ENCODE results near the gene SORCS2. TPM values are rescaled to one million over a fixed set of nuclear protein-coding genes. Genes with fewer than 3 reads are reported as not detected.
A peak's percentile ranks its signal among the peaks of the same experiment; 100 is the strongest.

SORCS2 gene
- total and polyA plus RNA-seq, 4 donors = 2.2 to 7.7 (median 2.5) TPM

DNA sequence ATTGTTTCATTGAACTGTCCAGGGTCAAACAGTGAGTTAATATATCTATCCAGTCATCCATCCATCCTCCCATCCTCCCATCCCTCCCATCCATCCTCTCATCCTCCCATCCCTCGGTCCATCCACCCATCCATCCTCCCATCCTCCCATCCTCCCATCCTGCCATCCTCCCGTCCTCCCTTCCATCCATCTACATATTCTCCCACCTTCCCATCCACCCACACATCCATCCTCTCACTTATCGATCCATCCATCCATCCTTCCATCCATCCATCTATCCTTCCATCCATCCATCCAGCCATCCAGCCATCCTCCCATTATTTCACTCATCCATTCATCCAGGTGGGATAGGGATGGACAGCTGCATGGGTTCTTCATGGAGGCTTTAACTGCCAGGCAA is 277.8 kb downstream of the SORCS2 start:
- 84 to 91% methylated on average over 3 of the region's 3 CpGs for WGBS, 2 donors
- no peaks in the 10 kb centered on the region for H3K4me1 ChIP-seq (ENCODE audit: control insufficient read depth in 5 of 5, insufficient read depth in 5 of 5, low read length in 5 of 5)
- TF ChIP-seq, protein P1, sequence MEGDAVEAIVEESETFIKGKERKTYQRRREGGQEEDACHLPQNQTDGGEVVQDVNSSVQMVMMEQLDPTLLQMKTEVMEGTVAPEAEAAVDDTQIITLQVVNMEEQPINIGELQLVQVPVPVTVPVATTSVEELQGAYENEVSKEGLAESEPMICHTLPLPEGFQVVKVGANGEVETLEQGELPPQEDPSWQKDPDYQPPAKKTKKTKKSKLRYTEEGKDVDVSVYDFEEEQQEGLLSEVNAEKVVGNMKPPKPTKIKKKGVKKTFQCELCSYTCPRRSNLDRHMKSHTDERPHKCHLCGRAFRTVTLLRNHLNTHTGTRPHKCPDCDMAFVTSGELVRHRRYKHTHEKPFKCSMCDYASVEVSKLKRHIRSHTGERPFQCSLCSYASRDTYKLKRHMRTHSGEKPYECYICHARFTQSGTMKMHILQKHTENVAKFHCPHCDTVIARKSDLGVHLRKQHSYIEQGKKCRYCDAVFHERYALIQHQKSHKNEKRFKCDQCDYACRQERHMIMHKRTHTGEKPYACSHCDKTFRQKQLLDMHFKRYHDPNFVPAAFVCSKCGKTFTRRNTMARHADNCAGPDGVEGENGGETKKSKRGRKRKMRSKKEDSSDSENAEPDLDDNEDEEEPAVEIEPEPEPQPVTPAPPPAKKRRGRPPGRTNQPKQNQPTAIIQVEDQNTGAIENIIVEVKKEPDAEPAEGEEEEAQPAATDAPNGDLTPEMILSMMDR (IDR thresholded peaks at IDR 0.05; ENCODE audit: control extremely low read depth, extremely low read depth) = no peak
- peaks cover 0 to 3% (median 0%) of the 10 kb centered on the region in 3 donors for H3K27me3 ChIP-seq (ENCODE audit: control insufficient read depth in 3 of 3, insufficient read depth in 3 of 3, low read length in 2 of 3)
- no peak for ATAC-seq (ENCODE audit: insufficient read depth, low FRiP score)
- H3K9me3 ChIP-seq (ENCODE audit: control insufficient read depth in 4 of 4, insufficient read depth in 3 of 4, low read length in 3 of 4) = peaks cover 0 to 8% (median 0%) of the 10 kb centered on the region in 4 donors
- no peak overlapping the region for H3K27ac ChIP-seq (ENCODE audit: low read depth in 1 of 2, low read length in 1 of 2)
- no peak overlapping the region for H3K4me3 ChIP-seq
- no peak overlapping the region for H3K9ac ChIP-seq (ENCODE audit: insufficient read depth in 1 of 2, low read length in 2 of 2)
- DNase-seq = no peak
- no peaks in the 10 kb centered on the region for H3K36me3 ChIP-seq (ENCODE audit: control insufficient read depth in 4 of 4, insufficient read depth in 4 of 4, low read length in 4 of 4)

- Histone ChIP-seq H3K9ac (ENCODE audit: insufficient read depth in 1 of 2, low read length in 2 of 2) (no peak overlapping the region), H3K4me1 (ENCODE audit: control insufficient read depth in 5 of 5, insufficient read depth in 5 of 5, low read length in 5 of 5) (no peaks in the 10 kb centered on the region), H3K4me3 (no peak overlapping the region), H3K36me3 (ENCODE audit: control insufficient read depth in 4 of 4, insufficient read depth in 4 of 4, low read length in 4 of 4) (no peaks in the 10 kb centered on the region), H3K9me3 (ENCODE audit: control insufficient read depth in 4 of 4, insufficient read depth in 3 of 4, low read length in 3 of 4) (peaks cover 0 to 8% (median 0%) of the 10 kb centered on the region in 4 donors), H3K27ac (ENCODE audit: low read depth in 1 of 2, low read length in 1 of 2) (no peak overlapping the region), H3K27me3 (ENCODE audit: control insufficient read depth in 3 of 3, insufficient read depth in 3 of 3, low read length in 2 of 3) (peaks cover 0 to 6% (median 0%) of the 10 kb centered on the region in 3 donors)
- ATAC-seq (ENCODE audit: insufficient read depth, low FRiP score) = no peak
- no peak for DNase-seq
- TF ChIP-seq, protein P1 (IDR thresholded peaks at IDR 0.05; ENCODE audit: control extremely low read depth, extremely low read depth) = no peak
- 89 to 91% methylated on average over 8 of the region's 8 CpGs for WGBS, 2 donors
These were observed 278.3 kb downstream of the SORCS2 start for GRCh38 chr4:7470522-7471128.

GRCh38 chr4:7472442-7473013 is 280.2 kb downstream of the SORCS2 start:
- Histone ChIP-seq H3K27ac (ENCODE audit: low read depth in 1 of 2, low read length in 1 of 2) (no peak overlapping the region), H3K27me3 (ENCODE audit: control insufficient read depth in 3 of 3, insufficient read depth in 3 of 3, low read length in 2 of 3) (peaks cover 0 to 6% (median 0%) of the 10 kb centered on the region in 3 donors), H3K4me1 (ENCODE audit: control insufficient read depth in 5 of 5, insufficient read depth in 5 of 5, low read length in 5 of 5) (no peaks in the 10 kb centered on the region), H3K9ac (ENCODE audit: insufficient read depth in 1 of 2, low read length in 2 of 2) (no peak overlapping the region), H3K9me3 (ENCODE audit: control insufficient read depth in 4 of 4, insufficient read depth in 3 of 4, low read length in 3 of 4) (no peaks in the 10 kb centered on the region), H3K36me3 (ENCODE audit: control insufficient read depth in 4 of 4, insufficient read depth in 4 of 4, low read length in 4 of 4) (no peaks in the 10 kb centered on the region), H3K4me3 (no peak overlapping the region)
- DNase-seq = peak in 2 of 3 donors; percentile 31 to 54
- WGBS, 2 donors = 29 to 52% methylated on average over 19 of the region's 19 CpGs
- no peak for ATAC-seq (ENCODE audit: insufficient read depth, low FRiP score)
- TF ChIP-seq, protein P1 (IDR thresholded peaks at IDR 0.05; ENCODE audit: control extremely low read depth, extremely low read depth) = no peak
